Measurements from ENCODE around the gene DOCK4.

GRCh38 chr7:112226701-112227276 is 20.6 kb upstream of the DOCK4 start:
- no peak for TF ChIP-seq CTCF (IDR thresholded peaks at IDR 0.05)
- TF ChIP-seq POLR2A (IDR thresholded peaks at IDR 0.05), result no peak

All from esophagus squamous epithelium (tissue), 4 donors.